HEK293T (cell line): Measurements from ENCODE around the gene NCOA5.

ENCODE experiments used
- CTCF ChIA-PET: fragments of 350-600 bp; formaldehyde crosslinking; extraction: SDS; loops from one replicate; lab custom pipeline; 2021; ENCODE audit warnings: antibody characterized with exemption, inconsistent platforms; lab: Yijun Ruan, JAX
- POLR2A ChIA-PET: fragments of 350-600 bp; formaldehyde crosslinking; extraction: SDS; loops from one replicate; lab custom pipeline; 2020; ENCODE audit warnings: antibody characterized with exemption, inconsistent platforms; lab: Yijun Ruan, JAX
- DNase-seq: peaks from one replicate; pipeline ENCODE4 v3.0.0; 2012; ENCODE audit warnings: mixed read lengths; ENCODE audit errors: extremely low spot score
- ARNT ChIP-seq: fragments of 450-650 bp; IDR thresholded peaks from 2 replicates; pipeline ENCODE4 v1.6.1; 2017; ENCODE audit warnings: mild to moderate bottlenecking
- BHLHE40 ChIP-seq: fragments of 450-650 bp; IDR thresholded peaks from 2 replicates; pipeline ENCODE4 v1.6.1; 2016; ENCODE audit warnings: mild to moderate bottlenecking, moderate library complexity, borderline replicate concordance
- CTBP1 ChIP-seq: fragments of 450-650 bp; IDR thresholded peaks from 2 replicates; pipeline ENCODE4 v1.6.1; 2016; ENCODE audit warnings: borderline replicate concordance
- ELF4 ChIP-seq: fragments of 450-650 bp; IDR thresholded peaks from 2 replicates; pipeline ENCODE4 v1.6.1; 2017; ENCODE audit warnings: antibody characterized with exemption
- FOXA1 ChIP-seq: fragments of 450-650 bp; IDR thresholded peaks from 2 replicates; pipeline ENCODE4 v1.6.1; 2016; ENCODE audit warnings: mild to moderate bottlenecking
- FOXK2 ChIP-seq: fragments of 450-650 bp; IDR thresholded peaks from 2 replicates; pipeline ENCODE4 v1.6.1; 2016; ENCODE audit warnings: mild to moderate bottlenecking
- FOXM1 ChIP-seq: fragments of 450-650 bp; IDR thresholded peaks from 2 replicates; pipeline ENCODE4 v1.6.1; 2017; ENCODE audit warnings: mild to moderate bottlenecking, borderline replicate concordance
- HDGF ChIP-seq: fragments of 450-650 bp; IDR thresholded peaks from 2 replicates; pipeline ENCODE4 v1.6.1; 2017; ENCODE audit warnings: antibody characterized with exemption, borderline replicate concordance
- L3MBTL2 ChIP-seq: fragments of 450-650 bp; conservative IDR thresholded peaks from 2 replicates; pipeline ENCODE4 v1.6.1; 2016; ENCODE audit warnings: mild to moderate bottlenecking
- LEF1 ChIP-seq: fragments of 450-650 bp; IDR thresholded peaks from 2 replicates; pipeline ENCODE4 v1.6.1; 2017; ENCODE audit warnings: mild to moderate bottlenecking, borderline replicate concordance
- NFRKB ChIP-seq: fragments of 450-650 bp; IDR thresholded peaks from 2 replicates; pipeline ENCODE4 v1.6.1; 2016; ENCODE audit warnings: mild to moderate bottlenecking, moderate library complexity
- SP1 ChIP-seq: fragments of 450-650 bp; IDR thresholded peaks from 2 replicates; pipeline ENCODE4 v1.6.1; 2017
- SUZ12 ChIP-seq: fragments of 450-650 bp; IDR thresholded peaks from 2 replicates; pipeline ENCODE4 v1.6.1; 2016; ENCODE audit warnings: mild to moderate bottlenecking
- TARDBP ChIP-seq: fragments of 450-650 bp; IDR thresholded peaks from 2 replicates; pipeline ENCODE4 v1.6.1; 2016
- ZNF384 ChIP-seq: fragments of 450-650 bp; IDR thresholded peaks from 2 replicates; pipeline ENCODE4 v1.6.1; 2016
- TF ChIP-seq, protein P1 (sequence below): fragments of 450-650 bp; IDR thresholded peaks from 2 replicates; pipeline ENCODE4 v1.6.1; 2016

The NCOA5 gene

DNA sequence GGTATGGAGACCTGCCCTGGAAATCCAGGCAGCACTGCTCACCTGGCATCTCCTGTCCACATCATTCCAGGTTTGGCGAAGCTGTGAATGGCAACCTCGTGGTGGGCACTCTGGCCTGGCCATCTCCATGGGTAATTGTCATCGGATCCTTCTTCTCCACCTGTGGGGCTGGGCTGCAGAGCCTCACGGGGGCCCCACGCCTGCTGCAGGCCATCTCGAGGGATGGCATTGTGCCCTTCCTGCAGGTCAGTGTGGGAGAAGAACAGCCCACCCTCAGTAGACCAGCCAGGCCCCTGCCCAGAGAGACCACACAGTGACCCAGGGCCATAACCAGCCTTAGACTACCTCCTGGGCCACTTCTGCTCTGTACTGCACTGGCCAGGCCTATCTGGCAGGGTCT lies 44.9 kb downstream of the NCOA5 start:
- CTCF ChIA-PET: no interaction called here
- POLR2A ChIA-PET: no interaction called here
- DNase-seq: no peak
- TF ChIP-seq FOXK2: no peak
- TF ChIP-seq ZNF384: no peak
- TF ChIP-seq NFRKB: no peak
- TF ChIP-seq BHLHE40: no peak
- no peak for TF ChIP-seq ELF4
- no peak for TF ChIP-seq FOXM1
- no peak for TF ChIP-seq TARDBP
- TF ChIP-seq SP1: no peak
- no peak for TF ChIP-seq ARNT
- no peak for TF ChIP-seq L3MBTL2
- no peak for TF ChIP-seq LEF1
- TF ChIP-seq, protein P1, sequence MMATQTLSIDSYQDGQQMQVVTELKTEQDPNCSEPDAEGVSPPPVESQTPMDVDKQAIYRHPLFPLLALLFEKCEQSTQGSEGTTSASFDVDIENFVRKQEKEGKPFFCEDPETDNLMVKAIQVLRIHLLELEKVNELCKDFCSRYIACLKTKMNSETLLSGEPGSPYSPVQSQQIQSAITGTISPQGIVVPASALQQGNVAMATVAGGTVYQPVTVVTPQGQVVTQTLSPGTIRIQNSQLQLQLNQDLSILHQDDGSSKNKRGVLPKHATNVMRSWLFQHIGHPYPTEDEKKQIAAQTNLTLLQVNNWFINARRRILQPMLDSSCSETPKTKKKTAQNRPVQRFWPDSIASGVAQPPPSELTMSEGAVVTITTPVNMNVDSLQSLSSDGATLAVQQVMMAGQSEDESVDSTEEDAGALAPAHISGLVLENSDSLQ: no peak
- no peak for TF ChIP-seq FOXA1
- no peak for TF ChIP-seq SUZ12
- no peak for TF ChIP-seq HDGF
- TF ChIP-seq CTBP1: no peak

DNA sequence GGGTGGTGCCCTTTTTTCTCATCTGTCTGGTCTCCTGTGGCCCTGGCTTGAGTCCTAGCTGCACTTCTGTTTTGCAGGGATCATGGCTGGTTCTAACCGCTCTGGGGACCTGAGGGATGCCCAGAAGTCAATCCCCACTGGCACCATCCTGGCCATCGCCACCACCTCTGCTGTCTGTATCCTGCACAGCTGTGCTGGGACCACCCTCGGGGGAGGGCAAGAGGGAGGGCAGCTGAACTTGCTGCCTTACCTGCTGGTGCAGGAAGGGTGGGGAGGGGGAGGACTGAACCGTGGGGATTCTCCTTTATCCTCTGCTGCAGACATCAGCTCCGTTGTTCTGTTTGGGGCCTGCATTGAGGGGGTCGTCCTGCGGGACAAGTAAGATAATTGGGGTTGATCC lies 46.2 kb downstream of the NCOA5 start:
- no peak for TF ChIP-seq TARDBP
- no peak for TF ChIP-seq CTBP1
- no peak for TF ChIP-seq LEF1
- no peak for TF ChIP-seq BHLHE40
- TF ChIP-seq HDGF: no peak
- TF ChIP-seq ELF4: no peak
- TF ChIP-seq SP1: no peak
- TF ChIP-seq L3MBTL2: no peak
- no peak for TF ChIP-seq ARNT
- CTCF ChIA-PET: no interaction called here
- POLR2A ChIA-PET: no interaction called here
- DNase-seq: no peak

DNA sequence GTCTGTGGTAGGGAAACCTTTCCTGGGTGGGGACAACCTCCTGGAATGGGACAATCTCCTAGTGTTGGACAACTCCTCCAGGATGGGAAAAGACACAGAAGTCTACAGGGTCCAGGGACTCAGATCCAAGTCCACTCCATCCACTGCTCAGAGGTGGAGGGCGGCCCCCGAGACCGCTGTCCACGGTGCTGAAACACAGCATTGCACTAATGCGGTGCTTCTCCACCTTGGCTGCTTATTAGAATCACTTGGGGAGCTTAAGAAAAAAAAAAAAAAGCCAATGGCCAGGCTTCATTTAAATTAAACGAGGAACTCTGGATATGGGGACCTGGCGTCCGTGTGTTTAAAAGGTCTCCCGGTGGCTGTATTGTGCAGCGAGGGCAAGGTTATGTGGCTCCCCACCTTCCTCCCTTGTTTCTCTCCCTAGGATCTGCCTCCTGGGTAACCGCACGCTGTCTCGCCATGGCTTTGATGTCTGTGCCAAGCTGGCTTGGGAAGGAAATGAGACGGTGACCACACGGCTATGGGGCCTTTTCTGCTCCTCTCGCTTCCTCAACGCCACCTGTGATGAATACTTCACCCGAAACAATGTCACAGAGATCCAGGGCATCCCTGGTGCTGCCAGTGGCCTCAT lies 48.7 kb downstream of the NCOA5 start:
- TF ChIP-seq SP1 (no peak), BHLHE40 (no peak), TARDBP (no peak), ARNT (no peak), HDGF (no peak), ELF4 (no peak), NFRKB (no peak), ZNF384 (no peak), FOXK2 (no peak), LEF1 (no peak), CTBP1 (no peak), L3MBTL2 (no peak), FOXM1 (no peak)
- CTCF ChIA-PET: interaction anchor here (0.6 kb wide), 1 partner anchor 148 kb away, joined by 4 read pairs; no protein-coding TSS in a partner anchor
- POLR2A ChIA-PET: no interaction called here
- DNase-seq: peak; percentile 69

DNA sequence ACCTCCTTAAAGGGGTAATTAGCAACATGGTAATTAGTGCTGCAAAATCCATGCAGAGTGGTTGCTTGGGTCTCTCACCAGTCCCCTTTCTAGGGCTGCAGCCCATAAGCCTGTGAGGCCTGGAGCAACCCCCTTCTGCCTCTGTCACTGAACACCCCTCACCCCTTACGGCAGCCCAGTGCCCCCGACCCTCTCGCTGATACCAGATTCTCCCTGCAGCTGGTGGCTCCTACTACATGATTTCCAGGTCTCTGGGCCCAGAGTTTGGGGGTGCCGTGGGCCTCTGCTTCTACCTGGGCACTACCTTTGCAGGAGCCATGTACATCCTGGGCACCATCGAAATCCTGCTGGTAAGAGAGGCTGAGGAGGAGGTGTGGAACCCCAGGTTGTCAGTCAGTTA lies 52.7 kb downstream of the NCOA5 start:
- DNase-seq: no peak
- CTCF ChIA-PET: no interaction called here
- POLR2A ChIA-PET: no interaction called here

DNA sequence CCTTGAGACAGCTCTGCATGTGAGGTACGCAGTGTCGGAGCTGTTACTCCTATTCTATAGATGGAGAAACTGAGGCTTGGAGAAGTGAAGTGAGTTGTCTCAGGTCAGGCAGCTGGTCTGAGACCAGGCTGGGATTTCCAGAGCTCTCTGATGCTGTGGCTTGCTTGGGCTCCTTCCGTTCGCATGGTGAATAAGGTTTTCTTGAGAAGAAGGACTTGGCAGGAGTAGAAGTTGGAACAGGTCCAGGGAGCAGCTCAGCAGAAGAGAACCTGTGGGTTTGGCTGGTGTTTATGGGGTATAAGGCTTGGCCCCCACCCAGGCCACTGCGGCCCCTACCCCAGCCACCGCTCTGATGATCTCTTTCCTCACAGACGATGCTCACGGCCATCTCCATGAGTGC lies 53.4 kb downstream of the NCOA5 start:
- CTCF ChIA-PET: interaction anchor here (1.0 kb wide), 1 partner anchor 14 kb away, joined by 3 read pairs; no protein-coding TSS in a partner anchor
- TF ChIP-seq LEF1 (no peak), NFRKB (no peak), ELF4 (no peak), FOXM1 (no peak), FOXA1 (no peak), HDGF (no peak), SUZ12 (no peak), ZNF384 (no peak), FOXK2 (no peak), TARDBP (no peak), BHLHE40 (no peak), CTBP1 (no peak), ARNT (no peak), L3MBTL2 (no peak), SP1 (no peak)
- TF ChIP-seq, protein P1: no peak
- no peak for DNase-seq
- POLR2A ChIA-PET: no interaction called here

More for the DNA sequence above, 52.7 kb downstream of the NCOA5 start:
- no peak for TF ChIP-seq FOXK2
- TF ChIP-seq FOXM1: no peak
- no peak for TF ChIP-seq LEF1
- TF ChIP-seq ARNT: no peak
- TF ChIP-seq HDGF: no peak

DNA sequence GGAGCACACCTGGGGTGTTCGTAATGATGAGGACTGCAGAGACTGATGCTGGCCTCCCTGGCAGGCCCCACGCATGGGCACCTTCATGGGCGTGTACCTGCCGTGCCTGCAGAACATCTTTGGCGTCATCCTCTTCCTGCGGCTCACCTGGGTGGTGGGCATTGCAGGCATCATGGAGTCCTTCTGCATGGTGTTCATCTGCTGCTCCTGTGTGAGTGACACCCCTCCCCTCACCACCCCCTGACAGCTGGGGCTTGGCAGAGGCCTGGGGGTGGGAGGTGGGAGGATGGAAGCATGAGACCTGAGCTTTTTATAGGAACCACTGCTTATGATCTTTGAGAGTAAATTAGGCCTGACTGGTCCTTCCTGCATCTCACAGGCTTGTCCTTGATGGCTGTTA lies 54.0 kb downstream of the NCOA5 start:
- ChIA-PET POLR2A (no interaction called here), CTCF (interaction anchor here (1.0 kb wide), 1 partner anchor 13 kb away, joined by 3 read pairs; no protein-coding TSS in a partner anchor)
- no peak for TF ChIP-seq HDGF
- TF ChIP-seq FOXA1: no peak
- TF ChIP-seq, protein P1: no peak
- no peak for TF ChIP-seq FOXM1
- TF ChIP-seq LEF1: no peak
- TF ChIP-seq ZNF384: no peak
- no peak for TF ChIP-seq FOXK2
- TF ChIP-seq CTBP1: no peak
- no peak for TF ChIP-seq L3MBTL2
- no peak for TF ChIP-seq NFRKB
- no peak for TF ChIP-seq SUZ12
- no peak for TF ChIP-seq BHLHE40
- TF ChIP-seq ELF4: no peak
- TF ChIP-seq TARDBP: no peak
- TF ChIP-seq ARNT: no peak
- TF ChIP-seq SP1: no peak
- no peak for DNase-seq
